B cell (primary cell): ENCODE results near the gene PHIP. TPM values are rescaled to one million over a fixed set of nuclear protein-coding genes. Genes with fewer than 3 reads are reported as not detected.

Source experiments
- ATAC-seq: fragments of 200-7000 bp; cut with Tn5 transposase; one replicate; pipeline ENCODE4 v1.10.0; 2021; ENCODE audit warnings: low read depth, mild to moderate bottlenecking, moderate number of reproducible peaks, moderate library complexity
- CTCF ChIA-PET: fragments of 350-600 bp; sonication (Branson Sonifier 250); formaldehyde crosslinking; loops from one replicate; lab custom pipeline; 2021; ENCODE audit warnings: antibody characterized with exemption, inconsistent platforms; lab: Charles Lee
- POLR2A ChIA-PET: fragments of 350-600 bp; sonication (Branson Sonifier 250); formaldehyde crosslinking; loops from one replicate; lab custom pipeline; 2021; ENCODE audit warnings: antibody characterized with exemption; lab: Charles Lee
- DNase-seq: peaks from one replicate; pipeline ENCODE4 v3.0.0; 2013
- H2AFZ ChIP-seq: 2 replicates; pipeline ENCODE4 v1.6.1; 2012; ENCODE audit warnings: mild to moderate bottlenecking, low read depth, low read length; ENCODE audit not compliant: insufficient read depth, poor library complexity, severe bottlenecking
- H3K27ac ChIP-seq, 2 donors: 1 replicate in 1 of 2; 2 replicates in 1 of 2; pipeline ENCODE4 v1.5.1; 2012 to 2013; ENCODE audit warnings: low read length in 2 of 2, mild to moderate bottlenecking in 2 of 2, moderate library complexity in 1 of 2
- H3K27me3 ChIP-seq, 4 experiments: fragments of 200-600 bp in 1 of 4; sonication (generic) in 1 of 4; replicated peaks in 1 of 4; 1 replicate in 2 of 4; 2 replicates in 2 of 4; pipeline versions ENCODE4 v1.6.1 to v1.7.0; 2013 to 2016; ENCODE audit warnings: low read length in 3 of 4, mild to moderate bottlenecking in 2 of 4, mixed read lengths in 1 of 4, moderate library complexity in 1 of 4; ENCODE audit not compliant: insufficient read depth in 4 of 4, control insufficient read depth in 3 of 4; ENCODE audit errors: control extremely low read depth in 1 of 4
- H3K36me3 ChIP-seq, 2 experiments: replicated peaks in 1 of 2; 1 replicate in 1 of 2; 2 replicates in 1 of 2; pipeline versions ENCODE4 v1.6.1 to v1.7.1; 2013; ENCODE audit warnings: low read length in 1 of 2; ENCODE audit not compliant: insufficient read depth in 2 of 2, control insufficient read depth in 1 of 2; ENCODE audit errors: control extremely low read depth in 1 of 2, extremely low read depth in 1 of 2
- H3K4me1 ChIP-seq, 2 donors: fragments of 200-600 bp in 1 of 2; sonication (generic) in 1 of 2; 1 replicate in 1 of 2; 2 replicates in 1 of 2; pipeline versions ENCODE4 v1.5.1 to v1.6.1; 2013 to 2017; ENCODE audit warnings: low read length in 2 of 2; ENCODE audit not compliant: control insufficient read depth in 2 of 2, insufficient read depth in 2 of 2
- H3K4me2 ChIP-seq: replicated peaks from 2 replicates; pipeline ENCODE3; 2012; ENCODE audit warnings: mild to moderate bottlenecking, low read depth, low read length; ENCODE audit not compliant: poor library complexity, severe bottlenecking
- H3K4me3 ChIP-seq, 5 experiments: fragments of 200-600 bp in 1 of 5; sonication (generic) in 1 of 5; 1 replicate in 3 of 5; 2 replicates in 2 of 5; pipeline versions ENCODE4 v1.5.1 to v1.7.0; 2011 to 2016; ENCODE audit warnings: low read length in 4 of 5, mild to moderate bottlenecking in 4 of 5, low read depth in 2 of 5, control low read depth in 1 of 5, moderate library complexity in 1 of 5; ENCODE audit not compliant: insufficient read depth in 1 of 5; ENCODE audit errors: control extremely low read depth in 1 of 5, extremely low read depth in 1 of 5
- H3K79me2 ChIP-seq: fragments of 200-600 bp; sonication (generic); one replicate; pipeline ENCODE4 v1.6.0; 2016; ENCODE audit warnings: low read length; ENCODE audit not compliant: control insufficient read depth, insufficient read depth
- H3K9ac ChIP-seq: fragments of 200-600 bp; sonication (generic); 2 replicates; pipeline ENCODE4 v1.6.1; 2017; ENCODE audit warnings: mild to moderate bottlenecking, low read length, moderate library complexity
- H3K9me3 ChIP-seq, 3 donors: one replicate each; pipeline versions ENCODE4 v1.6.1 to v1.7.1; 2013; ENCODE audit warnings: low read length in 2 of 3; ENCODE audit not compliant: control insufficient read depth in 2 of 3, insufficient read depth in 1 of 3; ENCODE audit errors: control extremely low read depth in 1 of 3
- H4K20me1 ChIP-seq: 2 replicates; pipeline ENCODE4 v1.6.0; 2012; ENCODE audit warnings: mild to moderate bottlenecking, low read length; ENCODE audit not compliant: insufficient read depth, control insufficient read depth, poor library complexity, severe bottlenecking
- H3K27ac Mint-ChIP-seq: one replicate; pipeline ENCODE4 v1.8.0; 2021; ENCODE audit warnings: mixed read lengths
- H3K27me3 Mint-ChIP-seq: one replicate; pipeline ENCODE4 v1.8.0; 2021; ENCODE audit warnings: mixed read lengths
- H3K4me1 Mint-ChIP-seq: one replicate; pipeline ENCODE4 v1.8.0; 2021; ENCODE audit warnings: mixed read lengths
- H3K4me3 Mint-ChIP-seq: one replicate; pipeline ENCODE4 v1.8.0; 2021; ENCODE audit warnings: mixed read lengths
- H3K9me3 Mint-ChIP-seq: one replicate; pipeline ENCODE4 v1.8.0; 2022; ENCODE audit warnings: mixed read lengths; ENCODE audit not compliant: insufficient read depth
- EZH2 ChIP-seq: IDR thresholded peaks from 2 replicates; pipeline ENCODE4 v1.6.1; 2012; ENCODE audit warnings: borderline replicate concordance, low read depth, mild to moderate bottlenecking, moderate library complexity, low read length; ENCODE audit not compliant: insufficient read depth, poor library complexity, severe bottlenecking
- WGBS: methylation state at CpG from one replicate; pipeline ENCODE4 v1.1.5; 2013; ENCODE audit warnings: missing lambda C conversion rate; ENCODE audit not compliant: insufficient coverage; 5-methylcytosine and 5-hydroxymethylcytosine counted together
- intact Hi-C: fragments of 100-400 bp; cut with micrococcal nuclease; formaldehyde crosslinking; loops from one replicate; pipeline ENCODE4 v1.10.0; 2022
- polyA plus RNA-seq: library from polyadenylated mRNA; depleted of rRNA; stranded (reverse); fragments of >200 nt; gene quantifications from 2 replicates; pipeline ENCODE4 v1.2.3, GENCODE V29; 2012
- total RNA-seq, 2 donors: library from RNA; stranded (reverse); fragments of 120-200 nt in 1 of 2; gene quantifications; 1 replicate in 1 of 2; 2 replicates in 1 of 2; pipeline versions ENCODE4 v1.2.3 to v1.2.4, GENCODE V29; 2013 to 2022
- TF ChIP-seq, protein P1 (sequence below): fragments of 200-600 bp; IDR thresholded peaks from one replicate; pipeline ENCODE4 v1.8.0; 2022; ENCODE audit warnings: antibody characterized with exemption, mild to moderate bottlenecking

The PHIP gene
- total and polyA plus RNA-seq, 2 donors (not counting 1 experiment from before 2014, with no cell fraction given): 7.4 to 52.7 TPM

DNA sequence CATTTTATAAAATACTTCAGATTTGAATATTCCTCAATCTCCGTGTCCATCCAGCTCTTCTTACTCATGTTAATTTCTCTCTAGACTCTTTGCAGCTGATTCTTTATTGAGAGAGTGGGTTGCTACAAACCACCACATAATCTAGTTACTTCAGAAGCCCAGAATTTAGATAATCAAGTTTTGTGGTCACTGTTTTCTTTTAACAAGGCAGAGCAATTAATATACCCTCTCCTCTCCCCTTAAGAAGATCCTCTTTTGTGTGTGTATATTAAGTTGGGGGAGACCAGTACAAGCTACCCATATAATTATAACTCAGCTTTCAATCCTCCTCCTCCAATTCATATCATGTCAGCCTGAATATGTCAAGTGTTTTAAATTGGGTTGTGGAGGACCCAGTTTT is 115.6 kb downstream of the PHIP start:
- Histone ChIP-seq H2AFZ (no peak overlapping the region), H3K4me3 (no peak overlapping the region), H3K4me1 (no peaks in the 10 kb centered on the region), H3K9ac (no peak overlapping the region), H3K27ac (no peak overlapping the region), H3K36me3 (peaks cover 14 to 71% of the 10 kb centered on the region in 2 experiments), H3K79me2 (no peaks in the 10 kb centered on the region), H3K27me3 (no peaks in the 10 kb centered on the region), H3K9me3 (no peaks in the 10 kb centered on the region), H4K20me1 (no peaks in the 10 kb centered on the region), H3K4me2 (no peak overlapping the region)
- WGBS: no CpG with 5 or more reads among the region's 1 CpG
- POLR2A ChIA-PET: no interaction called here
- H3K27me3 Mint-ChIP-seq: no peaks in the 10 kb centered on the region
- DNase-seq: no peak
- intact Hi-C loops: loop anchor here (5.0 kb wide), 1 partner anchor 35 kb away; no protein-coding TSS in a partner anchor
- H3K4me3 Mint-ChIP-seq: no peak overlapping the region
- no peak for ATAC-seq
- H3K4me1 Mint-ChIP-seq: no peaks in the 10 kb centered on the region
- H3K27ac Mint-ChIP-seq: no peak overlapping the region
- CTCF ChIA-PET: no interaction called here
- H3K9me3 Mint-ChIP-seq: no peaks in the 10 kb centered on the region
- no peak for TF ChIP-seq EZH2
- TF ChIP-seq, protein P1, sequence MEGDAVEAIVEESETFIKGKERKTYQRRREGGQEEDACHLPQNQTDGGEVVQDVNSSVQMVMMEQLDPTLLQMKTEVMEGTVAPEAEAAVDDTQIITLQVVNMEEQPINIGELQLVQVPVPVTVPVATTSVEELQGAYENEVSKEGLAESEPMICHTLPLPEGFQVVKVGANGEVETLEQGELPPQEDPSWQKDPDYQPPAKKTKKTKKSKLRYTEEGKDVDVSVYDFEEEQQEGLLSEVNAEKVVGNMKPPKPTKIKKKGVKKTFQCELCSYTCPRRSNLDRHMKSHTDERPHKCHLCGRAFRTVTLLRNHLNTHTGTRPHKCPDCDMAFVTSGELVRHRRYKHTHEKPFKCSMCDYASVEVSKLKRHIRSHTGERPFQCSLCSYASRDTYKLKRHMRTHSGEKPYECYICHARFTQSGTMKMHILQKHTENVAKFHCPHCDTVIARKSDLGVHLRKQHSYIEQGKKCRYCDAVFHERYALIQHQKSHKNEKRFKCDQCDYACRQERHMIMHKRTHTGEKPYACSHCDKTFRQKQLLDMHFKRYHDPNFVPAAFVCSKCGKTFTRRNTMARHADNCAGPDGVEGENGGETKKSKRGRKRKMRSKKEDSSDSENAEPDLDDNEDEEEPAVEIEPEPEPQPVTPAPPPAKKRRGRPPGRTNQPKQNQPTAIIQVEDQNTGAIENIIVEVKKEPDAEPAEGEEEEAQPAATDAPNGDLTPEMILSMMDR: no peak

DNA sequence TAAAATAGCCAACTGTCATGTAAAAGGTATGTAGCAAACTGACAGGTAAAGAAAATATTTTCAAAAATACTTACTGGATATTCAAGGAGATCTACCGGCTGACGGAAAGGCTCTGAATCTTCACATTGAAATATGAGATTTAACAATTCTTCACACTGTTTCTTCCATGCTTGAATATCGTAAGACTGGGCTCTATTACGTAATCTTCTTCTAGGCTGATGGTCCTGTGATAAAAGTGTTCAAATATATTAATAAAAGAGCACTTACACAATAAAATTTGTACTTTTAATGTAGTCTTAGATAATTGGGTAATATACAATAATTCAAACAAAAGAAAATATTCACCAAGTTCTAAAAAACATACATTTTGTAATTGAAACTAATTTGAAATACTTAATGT is 123.3 kb downstream of the PHIP start:
- Histone ChIP-seq H3K36me3 (peaks cover 23 to 78% of the 10 kb centered on the region in 2 experiments), H3K27me3 (no peaks in the 10 kb centered on the region), H3K4me3 (no peak overlapping the region), H3K4me2 (no peak overlapping the region), H3K79me2 (no peaks in the 10 kb centered on the region), H3K9ac (no peak overlapping the region), H2AFZ (no peak overlapping the region), H3K4me1 (no peaks in the 10 kb centered on the region), H4K20me1 (no peaks in the 10 kb centered on the region), H3K27ac (no peak overlapping the region), H3K9me3 (peaks cover 0 to 1% (median under 1%) of the 10 kb centered on the region in 3 donors)
- POLR2A ChIA-PET: no interaction called here
- Mint-ChIP-seq H3K9me3 (peaks cover 6% of the 10 kb centered on the region), H3K27me3 (no peaks in the 10 kb centered on the region), H3K4me1 (no peaks in the 10 kb centered on the region), H3K4me3 (no peak overlapping the region), H3K27ac (no peak overlapping the region)
- DNase-seq (no peak), ATAC-seq (no peak)
- 100% methylated on average over 2 of the region's 4 CpGs for WGBS
- CTCF ChIA-PET: no interaction called here
- TF ChIP-seq, protein P1: no peak
- intact Hi-C loops: no loop called here
